H1 (cell line): Measurements from ENCODE around the gene TRAPPC8. TPM values are rescaled to one million over a fixed set of nuclear protein-coding genes. Genes with fewer than 3 reads are reported as not detected.

Source experiments
- CTCF ChIA-PET: fragments of 300-600 bp; sonication (Branson Sonifier 250); formaldehyde crosslinking; loops from one replicate; lab custom pipeline; 2021; ENCODE audit not compliant: partially characterized antibody; lab: Charles Lee
- POLR2A ChIA-PET: fragments of 300-600 bp; sonication (Branson Sonifier 250); formaldehyde crosslinking; loops from one replicate; lab custom pipeline; 2021; ENCODE audit warnings: inconsistent platforms; ENCODE audit not compliant: partially characterized antibody; lab: Charles Lee
- DNase-seq, 2 experiments: peaks; one replicate each; pipeline versions ENCODE4 v3.0.0 to v3.0.0-alpha.2; 2010 to 2022; ENCODE audit warnings: low spot score in 2 of 2, low read depth in 1 of 2, mixed read lengths in 1 of 2
- FAIRE-seq: peaks from 2 replicates; lab custom pipeline; 2011; peaks lifted over from hg19 to GRCh38; lab: Jason Lieb, UNC
- H2AFZ ChIP-seq: 2 replicates; pipeline ENCODE4 v1.8.1; 2012; ENCODE audit warnings: low read length, inconsistent platforms
- H2AK5ac ChIP-seq: 2 replicates; pipeline ENCODE4 v1.6.1; 2013; ENCODE audit warnings: low read depth, low read length
- H2BK120ac ChIP-seq: replicated peaks from 2 replicates; pipeline ENCODE3; 2013; ENCODE audit warnings: low read depth, low read length, inconsistent platforms
- H2BK12ac ChIP-seq: 2 replicates; pipeline ENCODE4 v1.6.1; 2013; ENCODE audit warnings: low read depth, low read length
- H2BK15ac ChIP-seq: 2 replicates; pipeline ENCODE4 v1.6.1; 2013; ENCODE audit warnings: low read length
- H2BK20ac ChIP-seq: 2 replicates; pipeline ENCODE4 v1.6.1; 2013; ENCODE audit warnings: low read length
- H2BK5ac ChIP-seq: 2 replicates; pipeline ENCODE4 v1.6.1; 2013; ENCODE audit warnings: low read depth, low read length
- H3K14ac ChIP-seq: 2 replicates; pipeline ENCODE4 v1.6.1; 2013; ENCODE audit warnings: inconsistent platforms; ENCODE audit not compliant: insufficient read length
- H3K18ac ChIP-seq: 2 replicates; pipeline ENCODE4 v1.6.1; 2013; ENCODE audit warnings: low read length; ENCODE audit errors: extremely low read depth
- H3K23ac ChIP-seq: 2 replicates; pipeline ENCODE4 v1.6.1; 2013; ENCODE audit warnings: inconsistent platforms; ENCODE audit not compliant: insufficient read length
- H3K23me2 ChIP-seq: 2 replicates; pipeline ENCODE4 v1.6.1; 2013; ENCODE audit warnings: low read depth, low read length
- H3K27ac ChIP-seq: 2 replicates; pipeline ENCODE4 v1.6.1; 2011; ENCODE audit warnings: low read depth, low read length, inconsistent platforms
- H3K27me3 ChIP-seq, 4 experiments: replicated peaks in 1 of 4; 1 replicate in 1 of 4; 2 replicates in 3 of 4; pipeline versions ENCODE4 v1.6.1 to v1.8.1; 2011 to 2013; ENCODE audit warnings: low read length in 3 of 4, mild to moderate bottlenecking in 3 of 4, inconsistent platforms in 2 of 4, mixed read lengths in 2 of 4, moderate library complexity in 1 of 4; ENCODE audit not compliant: control insufficient read depth in 3 of 4, insufficient read depth in 3 of 4; ENCODE audit errors: extremely low read depth in 1 of 4
- H3K36me3 ChIP-seq, 4 experiments: 2 replicates each; pipeline versions ENCODE4 v1.6.1 to v1.8.1; 2011 to 2013; ENCODE audit warnings: mild to moderate bottlenecking in 4 of 4, low read length in 3 of 4, moderate library complexity in 2 of 4, control low read depth in 1 of 4, inconsistent platforms in 1 of 4; ENCODE audit not compliant: insufficient read depth in 4 of 4, control insufficient read depth in 2 of 4
- H3K4ac ChIP-seq: replicated peaks from 2 replicates; pipeline ENCODE3; 2013; ENCODE audit warnings: low read length, low read depth, mixed read lengths, inconsistent platforms; ENCODE audit not compliant: insufficient read length
- H3K4me1 ChIP-seq, 4 experiments: replicated peaks in 1 of 4; 1 replicate in 1 of 4; 2 replicates in 3 of 4; pipeline versions ENCODE4 v1.6.1 to v1.8.1; 2011 to 2013; ENCODE audit warnings: low read length in 3 of 4, inconsistent platforms in 2 of 4, mixed read lengths in 1 of 4; ENCODE audit not compliant: insufficient read depth in 4 of 4, control insufficient read depth in 3 of 4
- H3K4me2 ChIP-seq, 2 experiments: 2 replicates each; pipeline versions ENCODE4 v1.6.1 to v1.8.1; 2011 to 2013; ENCODE audit warnings: low read depth in 2 of 2, low read length in 2 of 2, control low read depth in 1 of 2, inconsistent platforms in 1 of 2, mild to moderate bottlenecking in 1 of 2; ENCODE audit not compliant: insufficient read depth in 1 of 2
- H3K4me3 ChIP-seq, 4 experiments: fragments of 200-600, 300-600 bp in 1 of 4; sonication (generic), shearing (Covaris generic), sonication (Bioruptor Twin) in 1 of 4; 2 replicates each; pipeline versions ENCODE4 v1.5.1 to v1.8.1; 2011 to 2016; ENCODE audit warnings: low read length in 4 of 4, low read depth in 3 of 4, control low read depth in 2 of 4, inconsistent platforms in 2 of 4, mild to moderate bottlenecking in 2 of 4, mixed read lengths in 1 of 4, moderate library complexity in 1 of 4; ENCODE audit not compliant: insufficient read depth in 2 of 4; ENCODE audit errors: extremely low read depth in 1 of 4
- H3K56ac ChIP-seq: replicated peaks from 2 replicates; pipeline ENCODE3; 2013; ENCODE audit warnings: low read depth, mild to moderate bottlenecking, mixed read lengths, low read length, inconsistent platforms; ENCODE audit not compliant: insufficient read length
- H3K79me1 ChIP-seq: 2 replicates; pipeline ENCODE4 v1.6.1; 2013; ENCODE audit warnings: low read depth, low read length, control low read depth
- H3K79me2 ChIP-seq, 2 experiments: 2 replicates each; pipeline versions ENCODE4 v1.6.1 to v1.8.1; 2012 to 2013; ENCODE audit warnings: low read length in 2 of 2, mild to moderate bottlenecking in 2 of 2, inconsistent platforms in 1 of 2; ENCODE audit not compliant: insufficient read depth in 2 of 2, control insufficient read depth in 1 of 2
- H3K9ac ChIP-seq, 4 experiments: replicated peaks in 1 of 4; 1 replicate in 1 of 4; 2 replicates in 3 of 4; pipeline versions ENCODE4 v1.6.1 to v1.8.1; 2011 to 2013; ENCODE audit warnings: low read depth in 3 of 4, low read length in 3 of 4, control low read depth in 2 of 4, mild to moderate bottlenecking in 2 of 4, moderate library complexity in 2 of 4, inconsistent platforms in 1 of 4; ENCODE audit errors: extremely low read depth in 1 of 4
- H3K9me3 ChIP-seq, 2 experiments: 2 replicates each; pipeline versions ENCODE4 v1.6.1 to v1.8.1; 2012 to 2013; ENCODE audit warnings: mild to moderate bottlenecking in 2 of 2, moderate library complexity in 2 of 2, control low read depth in 1 of 2, inconsistent platforms in 1 of 2, low read depth in 1 of 2, low read length in 1 of 2, mixed read lengths in 1 of 2; ENCODE audit not compliant: insufficient read depth in 2 of 2
- H4K20me1 ChIP-seq, 2 experiments: replicated peaks in 1 of 2; 2 replicates each; pipeline versions ENCODE3 to v1.8.1; 2011 to 2013; ENCODE audit warnings: inconsistent platforms in 2 of 2, low read length in 2 of 2, mild to moderate bottlenecking in 1 of 2; ENCODE audit not compliant: insufficient read depth in 2 of 2, control insufficient read depth in 1 of 2
- H4K5ac ChIP-seq: 2 replicates; pipeline ENCODE4 v1.6.1; 2013; ENCODE audit warnings: low read length, low read depth, mixed read lengths, inconsistent platforms; ENCODE audit not compliant: insufficient read length
- H4K8ac ChIP-seq: 2 replicates; pipeline ENCODE4 v1.8.0; 2013; ENCODE audit warnings: mild to moderate bottlenecking, moderate library complexity, low read length, inconsistent platforms; ENCODE audit not compliant: insufficient read depth; ENCODE audit errors: extremely low read depth
- H4K91ac ChIP-seq: replicated peaks from 2 replicates; pipeline ENCODE3; 2013; ENCODE audit warnings: low read length, mixed read lengths, inconsistent platforms; ENCODE audit not compliant: insufficient read length
- CHD1 ChIP-seq: IDR thresholded peaks from 2 replicates; pipeline ENCODE4 v1.6.1; 2012; ENCODE audit warnings: low read depth, low read length, improper control_type of control experiment
- GABPA ChIP-seq: IDR thresholded peaks from 2 replicates; pipeline ENCODE4 v1.6.1; 2011; ENCODE audit warnings: mild to moderate bottlenecking, low read length, moderate library complexity, borderline replicate concordance; ENCODE audit not compliant: insufficient read depth
- HDAC6 ChIP-seq: IDR thresholded peaks from one replicate; pipeline ENCODE4 v1.7.1; 2012; ENCODE audit warnings: low read depth, mild to moderate bottlenecking, inconsistent platforms, low read length, moderate library complexity
- KDM1A ChIP-seq: fragments of 200-600, 300-600 bp; sonication (generic); IDR thresholded peaks from 2 replicates; pipeline ENCODE4 v1.7.1; 2016; ENCODE audit warnings: mild to moderate bottlenecking, low read length, borderline replicate concordance
- MAFK ChIP-seq: IDR thresholded peaks from 2 replicates; pipeline ENCODE4 v1.6.1; 2012; ENCODE audit warnings: low read depth, mild to moderate bottlenecking, improper control_type of control experiment, low read length
- SAP30 ChIP-seq: fragments of 300-600 bp; sonication (generic); IDR thresholded peaks from 2 replicates; pipeline ENCODE4 v1.7.1; 2012; ENCODE audit warnings: low read length, moderate library complexity, mild to moderate bottlenecking, inconsistent platforms; ENCODE audit not compliant: insufficient read depth, insufficient replicate concordance
- SRF ChIP-seq: IDR thresholded peaks from 2 replicates; pipeline ENCODE4 v1.6.1; 2011; ENCODE audit warnings: mild to moderate bottlenecking, low read depth, low read length, moderate library complexity
- SUZ12 ChIP-seq: fragments of 200-600 bp; sonication (generic); IDR thresholded peaks from 2 replicates; pipeline ENCODE4 v1.6.1; 2012; ENCODE audit warnings: mild to moderate bottlenecking, inconsistent platforms, low read length, moderate library complexity, mixed read lengths
- TAF1 ChIP-seq: IDR thresholded peaks from 2 replicates; pipeline ENCODE4 v1.6.1; 2011; ENCODE audit warnings: mild to moderate bottlenecking, low read depth, low read length
- TAF7 ChIP-seq: optimal IDR thresholded peaks from 2 replicates; pipeline ENCODE3; 2011; ENCODE audit warnings: low read depth, mild to moderate bottlenecking, inconsistent platforms, low read length, moderate library complexity, borderline replicate concordance
- ZNF274 ChIP-seq: IDR thresholded peaks from 2 replicates; pipeline ENCODE4 v1.7.0; 2012; ENCODE audit warnings: low read length, borderline replicate concordance; ENCODE audit errors: extremely low read depth
- WGBS, 2 experiments: shearing (Covaris generic) in 1 of 2; methylation state at CpG; one replicate each; pipeline versions ENCODE4 v1.1.6 to v1.1.7; 2013 to 2015; ENCODE audit warnings: low lambda C conversion rate in 2 of 2, mixed read lengths in 2 of 2, inconsistent platforms in 1 of 2, low coverage in 1 of 2, missing lambda C conversion rate in 1 of 2; ENCODE audit not compliant: insufficient replicate concordance in 2 of 2, insufficient coverage in 1 of 2, insufficient read length in 1 of 2; ENCODE audit errors: extremely low coverage in 1 of 2, missing lambda C conversion rate in 1 of 2; 5-methylcytosine and 5-hydroxymethylcytosine counted together
- polyA plus RNA-seq, 7 experiments: library from polyadenylated mRNA; depleted of rRNA in 3 of 7; stranded (reverse) in 5 of 7; unstranded in 2 of 7; fragments of >200 nt in 5 of 7; fragments of 200-250 nt in 2 of 7; gene quantifications; 1 replicate in 5 of 7; 2 replicates in 1 of 7; 4 replicates in 1 of 7; pipeline versions ENCODE4 v1.2.1 to v1.2.3, GENCODE V29; 2011 to 2013; ENCODE audit warnings: missing spikeins in 2 of 7, mixed read lengths in 2 of 7
- total RNA-seq: library from RNA; stranded (reverse); fragmentation: NEBNext Ultra II Directional; extraction: Animal tissue kit (Norgen Biotek cat#: 25700); gene quantifications from 2 replicates; pipeline ENCODE4 v1.2.1, GENCODE V29; 2021

Gene TRAPPC8
- total and polyA plus RNA-seq, 2 of the 8 experiments (the other 6 are each of a cell fraction or from before 2014, with no cell fraction given): 43.6 to 56.5 TPM

GRCh38 chr18:31983976-31984375 is 41.0 kb upstream of the TRAPPC8 start:
- Histone ChIP-seq H4K20me1 (no peaks in the 10 kb centered on the region), H3K27me3 (no peaks in the 10 kb centered on the region), H3K4ac (no peak overlapping the region), H3K36me3 (no peaks in the 10 kb centered on the region), H2BK120ac (no peak overlapping the region), H3K4me3 (no peak overlapping the region), H2BK20ac (no peak overlapping the region), H2AK5ac (no peak overlapping the region), H3K14ac (no peak overlapping the region), H3K23ac (no peak overlapping the region), H2BK15ac (no peak overlapping the region), H3K18ac (no peak overlapping the region), H4K5ac (no peak overlapping the region), H4K8ac (no peak overlapping the region), H3K56ac (no peak overlapping the region), H3K9ac (no peak overlapping the region), H3K79me2 (no peaks in the 10 kb centered on the region), H3K4me2 (no peak overlapping the region), H3K27ac (no peak overlapping the region), H3K23me2 (no peaks in the 10 kb centered on the region), H2BK5ac (no peak overlapping the region), H4K91ac (no peak overlapping the region), H3K9me3 (no peaks in the 10 kb centered on the region), H3K79me1 (no peaks in the 10 kb centered on the region), H2AFZ (no peak overlapping the region), H2BK12ac (no peak overlapping the region), H3K4me1 (no peaks in the 10 kb centered on the region)
- 96% methylated on average over 5 of the region's 5 CpGs; no CpG with 5 or more reads in 1 of the 2 experiments for WGBS, 2 experiments
- ChIA-PET POLR2A (no interaction called here), CTCF (no interaction called here)
- DNase-seq (no peak), FAIRE-seq (no peak)
- no peak for TF ChIP-seq GABPA
- TF ChIP-seq SUZ12: no peak
- TF ChIP-seq HDAC6: no peak
- no peak for TF ChIP-seq KDM1A
- TF ChIP-seq SRF: no peak
- TF ChIP-seq MAFK: no peak
- TF ChIP-seq SAP30: no peak
- no peak for TF ChIP-seq TAF7
- TF ChIP-seq CHD1: no peak
- no peak for TF ChIP-seq ZNF274
- no peak for TF ChIP-seq TAF1
